HepG2 (cell line): ENCODE data around the gene HNRNPL. TPM values are rescaled to one million over a fixed set of nuclear protein-coding genes. Genes with fewer than 3 reads are reported as not detected.

ENCODE experiments used
- ATAC-seq: fragments of 200-7000 bp; cut with Tn5 transposase; 3 replicates; pipeline ENCODE4 v1.9.1; 2020; ENCODE audit warnings: mild to moderate bottlenecking, moderate library complexity
- BruUV-seq: library from RNA; stranded (reverse); fragments of 400-500 nt; replicated peaks from 2 replicates; lab custom pipeline; 2021; lab: Mats Ljungman, UMichigan
- CTCF ChIA-PET: fragments of 300-600 bp; formaldehyde crosslinking; extraction: SDS; loops from one replicate; lab custom pipeline; 2021; ENCODE audit warnings: low total read pairs, inconsistent platforms, low intra/inter-chr PET ratio; lab: Yijun Ruan, JAX
- POLR2A ChIA-PET: fragments of 350-600 bp; sonication (Branson Sonifier 250); formaldehyde crosslinking; loops from one replicate; lab custom pipeline; 2020; ENCODE audit warnings: antibody characterized with exemption, inconsistent platforms; lab: Yijun Ruan, JAX
- DNase-seq: peaks from one replicate; pipeline ENCODE4 v3.0.0-alpha.2; 2015; ENCODE audit warnings: low spot score
- FAIRE-seq: peaks from 3 replicates; lab custom pipeline; 2011; peaks lifted over from hg19 to GRCh38; lab: Jason Lieb, UNC
- H2AFZ ChIP-seq: one replicate; pipeline ENCODE4 v1.6.1; 2011; ENCODE audit warnings: low read length, inconsistent platforms
- H3K27ac ChIP-seq: fragments of 300-600 bp; 3 replicates; pipeline ENCODE4 v1.8.0; 2011; ENCODE audit warnings: mixed run types, mild to moderate bottlenecking, mixed read lengths, low read length, inconsistent platforms; ENCODE audit not compliant: insufficient read depth; ENCODE audit errors: extremely low read length
- H3K27me3 ChIP-seq, 2 experiments: fragments of 200-600 bp in 1 of 2; 2 replicates in 1 of 2; 3 replicates in 1 of 2; pipeline versions ENCODE4 v1.6.0 to v1.8.0; 2011; ENCODE audit warnings: low read length in 2 of 2, mild to moderate bottlenecking in 2 of 2, moderate library complexity in 2 of 2, inconsistent platforms in 1 of 2; ENCODE audit not compliant: insufficient read depth in 2 of 2, control insufficient read depth in 1 of 2
- H3K36me3 ChIP-seq, 2 experiments: fragments of 200-600 bp in 1 of 2; replicated peaks in 1 of 2; 2 replicates in 1 of 2; 3 replicates in 1 of 2; pipeline versions ENCODE4 v1.5.1 to v1.8.0; 2011; ENCODE audit warnings: low read length in 2 of 2, inconsistent platforms in 1 of 2; ENCODE audit not compliant: insufficient read depth in 2 of 2, control insufficient read depth in 1 of 2
- H3K4me1 ChIP-seq: 2 replicates; pipeline ENCODE4 v1.5.1; 2012; ENCODE audit warnings: low read length, inconsistent platforms; ENCODE audit not compliant: insufficient read depth
- H3K4me2 ChIP-seq: 2 replicates; pipeline ENCODE4 v1.6.0; 2011; ENCODE audit warnings: low read depth, low read length, inconsistent platforms
- H3K4me3 ChIP-seq, 3 experiments: fragments of 200-600 bp in 1 of 3; sonication (generic), shearing (Covaris generic) in 1 of 3; replicated peaks in 1 of 3; 2 replicates each; pipeline ENCODE4 v1.5.1; 2011 to 2016; ENCODE audit warnings: low read length in 3 of 3, inconsistent platforms in 2 of 3, low read depth in 2 of 3, mild to moderate bottlenecking in 2 of 3, control low read depth in 1 of 3, mixed read lengths in 1 of 3; ENCODE audit not compliant: insufficient read depth in 1 of 3
- H3K79me2 ChIP-seq: one replicate; pipeline ENCODE4 v1.6.1; 2011; ENCODE audit warnings: low read length, inconsistent platforms; ENCODE audit not compliant: insufficient read depth
- H3K9ac ChIP-seq: 2 replicates; pipeline ENCODE4 v1.6.0; 2011; ENCODE audit warnings: mild to moderate bottlenecking, low read depth, low read length, inconsistent platforms; ENCODE audit not compliant: insufficient read depth
- H3K9me3 ChIP-seq: 2 replicates; pipeline ENCODE4 v1.5.1; 2012; ENCODE audit warnings: mild to moderate bottlenecking, low read length
- H4K20me1 ChIP-seq: 2 replicates; pipeline ENCODE4 v1.6.0; 2011; ENCODE audit warnings: inconsistent platforms, mild to moderate bottlenecking, low read length, moderate library complexity; ENCODE audit not compliant: insufficient read depth
- AGO2 ChIP-seq: fragments of 200-400 bp; formaldehyde crosslinking; optimal IDR thresholded peaks from 2 replicates; pipeline ENCODE3; 2017; ENCODE audit warnings: mild to moderate bottlenecking, low read depth, low read length, moderate library complexity
- IKZF4 ChIP-seq: sonication (generic); formaldehyde crosslinking; IDR thresholded peaks from 2 replicates; pipeline ENCODE4 v1.5.1; 2020; ENCODE audit warnings: borderline replicate concordance, mild to moderate bottlenecking, low read depth, missing genetic modification reagents; ENCODE audit errors: not compliant biosample characterization
- MIER2 ChIP-seq: IDR thresholded peaks from 2 replicates; pipeline ENCODE4 v1.6.1; 2016; ENCODE audit warnings: missing biosample characterization, missing genetic modification reagents
- MTF1 ChIP-seq: sonication (generic); formaldehyde crosslinking; IDR thresholded peaks from 2 replicates; pipeline ENCODE4 v1.5.0; 2020; ENCODE audit warnings: missing genetic modification reagents
- NFKBIZ ChIP-seq: IDR thresholded peaks from 2 replicates; pipeline ENCODE4 v1.6.1; 2018; ENCODE audit warnings: missing genetic modification reagents, missing compliant biosample characterization
- POLR2A ChIP-seq, 2 experiments: IDR thresholded peaks; 2 replicates each; pipeline ENCODE4 v1.6.1; 2011; ENCODE audit warnings: low read depth in 2 of 2, low read length in 2 of 2, mild to moderate bottlenecking in 1 of 2, moderate library complexity in 1 of 2; ENCODE audit not compliant: insufficient read depth in 1 of 2
- PRPF4 ChIP-seq: fragments of 200-400 bp; formaldehyde crosslinking; IDR thresholded peaks from 2 replicates; pipeline ENCODE4 v1.6.1; 2016; ENCODE audit warnings: low read length, low read depth; ENCODE audit not compliant: poor library complexity, severe bottlenecking
- RBFOX2 ChIP-seq: fragments of 200-400 bp; formaldehyde crosslinking; IDR thresholded peaks from 2 replicates; pipeline ENCODE4 v1.6.1; 2017; ENCODE audit warnings: low read depth, mild to moderate bottlenecking, low read length
- RBM22 ChIP-seq: fragments of 200-400 bp; formaldehyde crosslinking; optimal IDR thresholded peaks from 2 replicates; pipeline ENCODE3; 2017; ENCODE audit warnings: mild to moderate bottlenecking, low read length, moderate library complexity
- ZBTB42 ChIP-seq: sonication (generic); formaldehyde crosslinking; IDR thresholded peaks from 2 replicates; pipeline ENCODE4 v1.5.0; 2020; ENCODE audit warnings: mild to moderate bottlenecking, missing genetic modification reagents
- ZNF720 ChIP-seq: sonication (generic); formaldehyde crosslinking; IDR thresholded peaks from 2 replicates; pipeline ENCODE4 v1.4.0; 2020; ENCODE audit warnings: missing genetic modification reagents
- ZNF776 ChIP-seq: sonication (generic); formaldehyde crosslinking; IDR thresholded peaks from 2 replicates; pipeline ENCODE4 v1.4.0; 2020; ENCODE audit warnings: mild to moderate bottlenecking, missing genetic modification reagents
- WGBS: methylation state at CpG from one replicate; pipeline ENCODE4 v1.1.6; 2017; ENCODE audit warnings: low lambda C conversion rate; 5-methylcytosine and 5-hydroxymethylcytosine counted together
- in situ Hi-C: cut with HindIII; loops from 2 replicates; pipeline ENCODE4 v1.10.0; 2017; ENCODE audit warnings: low pct_unique_long_range_greater_than_20kb; ENCODE audit not compliant: extremely low pct_ligation_motif_present
- intact Hi-C: fragments of 100-400 bp; cut with micrococcal nuclease; formaldehyde crosslinking; loops from one replicate; pipeline ENCODE4 v1.10.0; 2022; ENCODE audit not compliant: unreplicated experiment
- polyA plus RNA-seq, 8 experiments: library from polyadenylated mRNA; depleted of rRNA in 3 of 8; stranded (reverse) in 7 of 8; unstranded in 1 of 8; fragments of >200 nt; fragmentation: Illumina TruSeq in 4 of 8; extraction: Trizol in 4 of 8; gene quantifications; 2 replicates each; pipeline versions ENCODE4 v1.2.1 to v1.2.3, GENCODE V29; 2011 to 2016; ENCODE audit warnings: low read depth in 4 of 8, missing spikeins in 1 of 8, mixed read lengths in 1 of 8; ENCODE audit not compliant: insufficient read depth in 1 of 8
- total RNA-seq, 5 experiments: library from RNA; depleted of rRNA; stranded (reverse); fragments of >200 nt; fragmentation: Illumina TruSeq; extraction: Trizol; gene quantifications; 2 replicates each; pipeline ENCODE4 v1.2.3, GENCODE V29; 2016; ENCODE audit warnings: low read depth in 1 of 5

HNRNPL gene
- total and polyA plus RNA-seq, 2 of the 13 experiments (the other 11 are each of a cell fraction or from before 2014, with no cell fraction given) = 156 to 278 TPM

GRCh38 chr19:38844093-38844686 is 5.6 kb downstream of the HNRNPL start:
- no peak overlapping the region for H3K4me3 ChIP-seq
- in situ Hi-C loops = no loop called here
- H3K4me2 ChIP-seq = no peak overlapping the region
- no peak overlapping the region for H2AFZ ChIP-seq
- WGBS = 95% methylated on average over 11 of the region's 11 CpGs
- no peak for ATAC-seq
- intact Hi-C loops = no loop called here
- TF ChIP-seq NFKBIZ (CRISPR knock-in tag) (no peak), RBFOX2 (peak; percentile 74), RBM22 (peak; percentile 8)
- TF ChIP-seq, all 625 proteins: peak for 2
- Histone ChIP-seq H4K20me1 (peaks cover 64% of the 10 kb centered on the region), H3K27ac (no peak overlapping the region), H3K9ac (no peak overlapping the region), H3K27me3 (no peaks in the 10 kb centered on the region), H3K9me3 (no peaks in the 10 kb centered on the region), H3K36me3 (peaks cover 47 to 86% of the 10 kb centered on the region in 2 experiments), H3K4me1 (peaks cover 98% of the 10 kb centered on the region), H3K79me2 (peaks cover 68% of the 10 kb centered on the region)
- no peak for DNase-seq
- ChIA-PET POLR2A (interaction anchor here (1.9 kb wide), 1 partner anchor 12 kb away, joined by 8 read pairs; the partner anchor contains the start of gene ECH1), CTCF (no interaction called here)
- BruUV-seq = TSS peak; percentile 0
- no peak for FAIRE-seq

DNA sequence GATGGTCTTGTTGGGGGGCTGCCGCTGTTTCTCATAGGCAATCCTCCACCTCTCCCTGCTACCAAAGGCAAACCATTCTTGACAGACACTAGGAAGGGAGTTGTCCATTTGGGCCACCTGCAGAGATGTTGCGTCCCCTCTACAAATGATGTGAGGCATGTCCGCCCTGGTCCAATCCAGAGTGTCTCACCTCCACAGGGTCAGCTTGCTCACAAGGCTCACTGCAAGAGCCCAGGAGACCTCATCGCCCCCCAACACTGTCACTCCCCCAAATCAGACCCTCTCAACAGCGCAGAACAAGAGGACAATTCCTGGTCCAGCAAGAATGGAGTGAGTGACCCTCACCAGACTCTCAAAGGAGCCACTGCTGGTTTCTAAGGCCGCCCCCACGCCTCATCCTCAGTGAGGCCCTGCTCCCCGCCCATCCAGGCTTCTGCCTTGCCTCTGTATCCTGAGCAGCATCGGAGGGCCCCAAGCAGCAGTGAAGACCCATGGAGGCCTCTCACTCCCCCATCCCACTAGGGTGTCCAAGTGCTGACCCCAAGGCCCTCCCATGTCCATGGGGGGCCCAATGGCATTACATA is 6.5 kb downstream of the HNRNPL start:
- intact Hi-C loops (no loop called here), in situ Hi-C loops (no loop called here)
- H3K27ac ChIP-seq = no peak overlapping the region
- TF ChIP-seq ZNF720 (CRISPR knock-in tag) = no peak
- no peak for TF ChIP-seq MIER2 (CRISPR knock-in tag)
- TF ChIP-seq AGO2 = peak; percentile 23
- TF ChIP-seq POLR2A (IDR thresholded peaks at IDR 0.05; ENCODE audit: insufficient read depth in 1 of 2, low read depth in 2 of 2, low read length in 2 of 2) = peak in 1 of 2 experiments; percentile 13; a peak in 2 of 4 replicates
- no peak for TF ChIP-seq ZBTB42 (CRISPR knock-in tag)
- no peak for TF ChIP-seq PRPF4
- TF ChIP-seq ZNF776 (CRISPR knock-in tag) = no peak
- TF ChIP-seq MTF1 = no peak
- TF ChIP-seq IKZF4 (CRISPR knock-in tag) = no peak
- H3K36me3 ChIP-seq = peaks cover 53 to 95% of the 10 kb centered on the region in 2 experiments
- BruUV-seq = no TSS peak
- no peaks in the 10 kb centered on the region for H3K27me3 ChIP-seq
- no peak overlapping the region for H3K9ac ChIP-seq
- H3K9me3 ChIP-seq = no peaks in the 10 kb centered on the region
- H2AFZ ChIP-seq = no peak overlapping the region
- no peak for DNase-seq
- no peak for FAIRE-seq
- ATAC-seq = peak; percentile 3; the same call in 2 of the 3 replicates
- peaks cover 58% of the 10 kb centered on the region for H4K20me1 ChIP-seq
- H3K4me1 ChIP-seq = peaks cover 98% of the 10 kb centered on the region
- CTCF ChIA-PET = no interaction called here
- 97% methylated on average over 5 of the region's 9 CpGs for WGBS
- POLR2A ChIA-PET = interaction anchor here (1.7 to 1.9 kb wide), 2 partner anchors 11 to 12 kb away, joined by 8 to 16 read pairs; partner anchors contain the start of gene ECH1
- H3K4me2 ChIP-seq = no peak overlapping the region
- H3K4me3 ChIP-seq = no peak overlapping the region
- peaks cover 59% of the 10 kb centered on the region for H3K79me2 ChIP-seq
